K562 (cell line): Measurements from ENCODE around the gene ABCB6. TPM values are rescaled to one million over a fixed set of nuclear protein-coding genes. Genes with fewer than 3 reads are reported as not detected.

ENCODE experiments used
- GMEB1 ChIP-seq: fragments of 250-450 bp; sonication (Bioruptor Pico); IDR thresholded peaks from 2 replicates; pipeline ENCODE4 v1.4.0; 2020; ENCODE audit warnings: mild to moderate bottlenecking
- HOMEZ ChIP-seq: fragments of 250-450 bp; sonication (Bioruptor Pico); IDR thresholded peaks from 2 replicates; pipeline ENCODE4 v1.4.0; 2020; ENCODE audit warnings: mild to moderate bottlenecking, moderate library complexity
- JUN ChIP-seq, 2 experiments: sonication (generic) in 1 of 2; formaldehyde crosslinking in 1 of 2; IDR thresholded peaks; 2 replicates each; pipeline versions ENCODE4 v1.6.1 to v1.8.0; 2012 to 2022; ENCODE audit warnings: borderline replicate concordance in 2 of 2, mild to moderate bottlenecking in 2 of 2, improper control_type of control experiment in 1 of 2, low read depth in 1 of 2, low read length in 1 of 2, missing genetic modification reagents in 1 of 2
- RBBP5 ChIP-seq: fragments of 200-600 bp; sonication (generic); IDR thresholded peaks from 2 replicates; pipeline ENCODE4 v1.6.1; 2012; ENCODE audit warnings: borderline replicate concordance, mild to moderate bottlenecking, low read length, control low read depth, inconsistent platforms; ENCODE audit not compliant: insufficient read depth, poor library complexity, severe bottlenecking
- RBFOX2 ChIP-seq: fragments of 200-400 bp; formaldehyde crosslinking; IDR thresholded peaks from 2 replicates; pipeline ENCODE4 v1.6.1; 2017; ENCODE audit warnings: low read depth, mild to moderate bottlenecking, low read length, moderate library complexity
- SAFB ChIP-seq: fragments of 200-400 bp; formaldehyde crosslinking; IDR thresholded peaks from 2 replicates; pipeline ENCODE4 v1.6.1; 2017; ENCODE audit warnings: low read depth, low read length, borderline replicate concordance
- SAP30 ChIP-seq: fragments of 200-600 bp; sonication (generic); IDR thresholded peaks from 2 replicates; pipeline ENCODE4 v1.6.1; 2012; ENCODE audit warnings: borderline replicate concordance, low read depth, mild to moderate bottlenecking, moderate library complexity, low read length, control low read depth, inconsistent platforms; ENCODE audit not compliant: insufficient read depth, poor library complexity, severe bottlenecking
- TAF9B ChIP-seq: fragments of 450-650 bp; IDR thresholded peaks from 2 replicates; pipeline ENCODE4 v1.6.1; 2018; ENCODE audit warnings: mild to moderate bottlenecking; ENCODE audit not compliant: partially characterized antibody
- YBX1 ChIP-seq: fragments of 450-650 bp; IDR thresholded peaks from 2 replicates; pipeline ENCODE4 v1.7.1; 2016; ENCODE audit warnings: mild to moderate bottlenecking
- ZBTB17 ChIP-seq: fragments of 450-650 bp; formaldehyde crosslinking; IDR thresholded peaks from 2 replicates; pipeline ENCODE4 v1.4.0; 2020; ENCODE audit warnings: mild to moderate bottlenecking
- ZFX ChIP-seq: sonication (generic); formaldehyde crosslinking; IDR thresholded peaks from 2 replicates; pipeline ENCODE4 v1.8.0; 2022; ENCODE audit warnings: mild to moderate bottlenecking, missing genetic modification reagents, moderate library complexity
- ZNF583 ChIP-seq: fragments of 250-450 bp; sonication (Bioruptor Pico); IDR thresholded peaks from 2 replicates; pipeline ENCODE4 v1.4.0; 2020
- polyA plus RNA-seq, 8 experiments: library from polyadenylated mRNA; depleted of rRNA in 4 of 8; stranded (reverse) in 5 of 8; unstranded in 3 of 8; fragments of >200 nt; fragmentation: Nextera tagmentation in 2 of 8; fragmentation: Illumina TruSeq in 1 of 8; extraction: Ambion mirVana in 2 of 8; extraction: Trizol in 1 of 8; gene quantifications; 2 replicates each; pipeline versions ENCODE4 v1.2.1 to v1.2.3, GENCODE V29; 2011 to 2014; ENCODE audit warnings: inconsistent platforms in 1 of 8, missing spikeins in 1 of 8
- total RNA-seq, 7 experiments: library from RNA; depleted of rRNA in 6 of 7; stranded (reverse); fragments of >200 nt in 6 of 7; fragmentation: Illumina TruSeq in 2 of 7; extraction: Trizol in 2 of 7; gene quantifications; 2 replicates each; pipeline versions ENCODE4 v1.2.1 to v1.2.3, GENCODE V29; 2011 to 2021; ENCODE audit warnings: low replicate concordance in 1 of 7
- TF ChIP-seq, protein P1 (sequence below): fragments of 450-650 bp; IDR thresholded peaks from 2 replicates; pipeline ENCODE4 v1.6.1; 2017; ENCODE audit warnings: antibody characterized with exemption, mild to moderate bottlenecking
- TF ChIP-seq, protein P2 (sequence below): IDR thresholded peaks from 2 replicates; pipeline ENCODE4 v1.6.1; 2011; ENCODE audit warnings: borderline replicate concordance, low read depth, mild to moderate bottlenecking, moderate library complexity, low read length; ENCODE audit not compliant: insufficient read depth, poor library complexity, severe bottlenecking

Gene ABCB6
- total and polyA plus RNA-seq, 9 of the 15 experiments (the other 6 are each of a cell fraction or from before 2014, with no cell fraction given) = 3.7 to 29.8 (median 16.8) TPM

DNA sequence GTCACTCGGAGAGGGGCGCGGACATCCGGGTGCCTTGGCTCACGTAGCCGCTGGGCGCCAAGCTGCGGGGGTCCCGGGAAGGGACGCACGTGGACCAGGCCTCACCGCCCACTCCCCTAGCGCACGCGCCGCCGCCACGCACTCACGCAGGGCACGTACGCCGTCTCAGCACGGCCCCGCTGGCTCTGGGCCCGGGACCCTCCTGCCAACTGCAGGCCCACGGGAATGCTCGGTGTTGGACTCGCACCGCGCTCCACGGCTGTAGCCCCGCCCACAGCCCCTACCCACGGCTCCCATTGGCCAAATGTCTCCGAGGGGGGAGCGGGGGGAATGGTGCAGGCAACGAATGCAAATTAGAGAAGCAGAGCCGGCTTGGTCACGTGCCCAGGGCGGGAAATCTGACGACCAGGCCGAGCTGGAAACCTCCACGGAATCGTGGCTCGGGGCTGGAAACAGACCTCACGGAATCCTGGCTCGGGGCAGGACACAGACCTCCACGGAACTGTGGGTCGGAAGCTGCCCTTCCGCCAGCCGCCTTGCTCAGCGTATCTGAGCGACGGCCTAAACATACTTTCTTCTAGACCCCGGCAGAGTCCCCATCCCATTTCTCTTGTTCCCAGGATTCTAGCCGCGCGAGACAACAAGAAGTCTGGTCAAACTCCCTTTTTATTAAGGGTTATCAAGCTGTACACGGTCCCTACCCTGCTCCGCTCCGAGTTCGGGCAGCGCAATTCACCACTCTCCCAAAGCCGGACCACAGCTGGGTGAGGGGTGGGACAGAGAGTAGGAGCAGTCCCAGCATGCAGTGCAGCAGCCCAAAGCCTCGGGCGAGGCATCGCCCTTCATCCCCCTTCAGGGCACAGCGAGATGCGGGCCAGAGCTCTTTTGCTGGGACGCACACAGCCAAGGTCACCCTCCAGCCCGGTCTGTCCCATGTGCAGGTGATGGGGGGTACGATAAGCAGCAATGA is at the start of gene ABCB6 (continued):
- TF ChIP-seq ZNF583 (CRISPR knock-in tag) (no peak), ZBTB17 (peak; percentile 61; the same call in 1 of the 2 replicates), ZFX (peak; percentile 84), RBFOX2 (peak; percentile 84), HOMEZ (CRISPR knock-in tag) (no peak), TAF9B (peak; percentile 33), GMEB1 (peak; percentile 74), YBX1 (no peak), SAFB (peak; percentile 86), RBBP5 (peak; percentile 69), JUN (IDR thresholded peaks at IDR 0.05; ENCODE audit: borderline replicate concordance, low read depth, low read length) (peak; percentile 65; the same call in 1 of the 2 replicates), JUN (CRISPR knock-in tag; IDR thresholded peaks at IDR 0.05; ENCODE audit: borderline replicate concordance) (peak; percentile 44; the same call in 1 of the 2 replicates), SAP30 (peak; percentile 53)
- TF ChIP-seq, protein P1, sequence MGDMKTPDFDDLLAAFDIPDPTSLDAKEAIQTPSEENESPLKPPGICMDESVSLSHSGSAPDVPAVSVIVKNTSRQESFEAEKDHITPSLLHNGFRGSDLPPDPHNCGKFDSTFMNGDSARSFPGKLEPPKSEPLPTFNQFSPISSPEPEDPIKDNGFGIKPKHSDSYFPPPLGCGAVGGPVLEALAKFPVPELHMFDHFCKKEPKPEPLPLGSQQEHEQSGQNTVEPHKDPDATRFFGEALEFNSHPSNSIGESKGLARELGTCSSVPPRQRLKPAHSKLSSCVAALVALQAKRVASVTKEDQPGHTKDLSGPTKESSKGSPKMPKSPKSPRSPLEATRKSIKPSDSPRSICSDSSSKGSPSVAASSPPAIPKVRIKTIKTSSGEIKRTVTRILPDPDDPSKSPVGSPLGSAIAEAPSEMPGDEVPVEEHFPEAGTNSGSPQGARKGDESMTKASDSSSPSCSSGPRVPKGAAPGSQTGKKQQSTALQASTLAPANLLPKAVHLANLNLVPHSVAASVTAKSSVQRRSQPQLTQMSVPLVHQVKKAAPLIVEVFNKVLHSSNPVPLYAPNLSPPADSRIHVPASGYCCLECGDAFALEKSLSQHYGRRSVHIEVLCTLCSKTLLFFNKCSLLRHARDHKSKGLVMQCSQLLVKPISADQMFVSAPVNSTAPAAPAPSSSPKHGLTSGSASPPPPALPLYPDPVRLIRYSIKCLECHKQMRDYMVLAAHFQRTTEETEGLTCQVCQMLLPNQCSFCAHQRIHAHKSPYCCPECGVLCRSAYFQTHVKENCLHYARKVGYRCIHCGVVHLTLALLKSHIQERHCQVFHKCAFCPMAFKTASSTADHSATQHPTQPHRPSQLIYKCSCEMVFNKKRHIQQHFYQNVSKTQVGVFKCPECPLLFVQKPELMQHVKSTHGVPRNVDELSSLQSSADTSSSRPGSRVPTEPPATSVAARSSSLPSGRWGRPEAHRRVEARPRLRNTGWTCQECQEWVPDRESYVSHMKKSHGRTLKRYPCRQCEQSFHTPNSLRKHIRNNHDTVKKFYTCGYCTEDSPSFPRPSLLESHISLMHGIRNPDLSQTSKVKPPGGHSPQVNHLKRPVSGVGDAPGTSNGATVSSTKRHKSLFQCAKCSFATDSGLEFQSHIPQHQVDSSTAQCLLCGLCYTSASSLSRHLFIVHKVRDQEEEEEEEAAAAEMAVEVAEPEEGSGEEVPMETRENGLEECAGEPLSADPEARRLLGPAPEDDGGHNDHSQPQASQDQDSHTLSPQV = peak; percentile 13
- TF ChIP-seq, protein P2, sequence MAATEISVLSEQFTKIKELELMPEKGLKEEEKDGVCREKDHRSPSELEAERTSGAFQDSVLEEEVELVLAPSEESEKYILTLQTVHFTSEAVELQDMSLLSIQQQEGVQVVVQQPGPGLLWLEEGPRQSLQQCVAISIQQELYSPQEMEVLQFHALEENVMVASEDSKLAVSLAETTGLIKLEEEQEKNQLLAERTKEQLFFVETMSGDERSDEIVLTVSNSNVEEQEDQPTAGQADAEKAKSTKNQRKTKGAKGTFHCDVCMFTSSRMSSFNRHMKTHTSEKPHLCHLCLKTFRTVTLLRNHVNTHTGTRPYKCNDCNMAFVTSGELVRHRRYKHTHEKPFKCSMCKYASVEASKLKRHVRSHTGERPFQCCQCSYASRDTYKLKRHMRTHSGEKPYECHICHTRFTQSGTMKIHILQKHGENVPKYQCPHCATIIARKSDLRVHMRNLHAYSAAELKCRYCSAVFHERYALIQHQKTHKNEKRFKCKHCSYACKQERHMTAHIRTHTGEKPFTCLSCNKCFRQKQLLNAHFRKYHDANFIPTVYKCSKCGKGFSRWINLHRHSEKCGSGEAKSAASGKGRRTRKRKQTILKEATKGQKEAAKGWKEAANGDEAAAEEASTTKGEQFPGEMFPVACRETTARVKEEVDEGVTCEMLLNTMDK = no peak
